Lower leg skin (tissue), 4 donors: ENCODE data around the gene FEZF2. TPM values are rescaled to one million over a fixed set of nuclear protein-coding genes. Genes with fewer than 3 reads are reported as not detected.

Experiments used
- DNase-seq, 2 donors: peaks; one replicate each; pipeline ENCODE4 v3.0.0-alpha.2; 2019; ENCODE audit warnings: low spot score in 2 of 2
- H3K4me3 ChIP-seq: fragments of 200-600 bp; sonication (generic); 2 replicates; pipeline ENCODE4 v1.5.1; 2017; ENCODE audit warnings: mild to moderate bottlenecking, low read depth; ENCODE audit not compliant: poor library complexity, severe bottlenecking
- CTCF ChIP-seq, 3 donors: fragments of 450-650 bp; IDR thresholded peaks; one replicate each; pipeline ENCODE4 v1.5.1; 2016; ENCODE audit warnings: antibody characterized with exemption in 3 of 3, mild to moderate bottlenecking in 3 of 3, moderate library complexity in 2 of 3
- POLR2A ChIP-seq, 2 donors: fragments of 450-650 bp; IDR thresholded peaks; one replicate each; pipeline ENCODE4 v1.6.1; 2016 to 2017; ENCODE audit warnings: antibody characterized with exemption in 2 of 2, mild to moderate bottlenecking in 1 of 2, moderate library complexity in 1 of 2
- whole genome bisulfite sequencing, 2 donors: methylation state at CpG; one replicate each; pipeline ENCODE4 v1.1.5; 2018; 5-methylcytosine and 5-hydroxymethylcytosine counted together
- intact Hi-C: fragments of 100-400 bp; cut with DNase I; formaldehyde crosslinking; loops from one replicate; pipeline ENCODE4 v1.15.0; 2023; ENCODE audit warnings: low total_unique reads
- total RNA-seq, 4 donors: library from RNA; depleted of rRNA; stranded (reverse); fragments of >200 nt; gene quantifications; one replicate each; pipeline ENCODE4 v1.1.0, GENCODE V29; 2016

FEZF2 gene
- total RNA-seq, 4 donors from 2014 or later, result not detected

- intact Hi-C loops, result no loop called here
- 33 to 34% methylated on average over 14 of the region's 14 CpGs for WGBS, 2 donors
- TF ChIP-seq POLR2A (IDR thresholded peaks at IDR 0.05) (no peak), CTCF (IDR thresholded peaks at IDR 0.05) (no peak)
- DNase-seq, result no peak
- no peak overlapping the region for H3K4me3 ChIP-seq
Observed at GRCh38 chr3:62375655-62376453, 2.5 kb upstream of the FEZF2 start.

GRCh38 chr3:62374341-62375218 is 1.2 kb upstream of the FEZF2 start:
- 4 to 6% methylated on average over 30 of the region's 30 CpGs for WGBS, 2 donors
- H3K4me3 ChIP-seq, result peak overlapping the region; percentile 11
- intact Hi-C loops, result no loop called here
- TF ChIP-seq POLR2A (IDR thresholded peaks at IDR 0.05), result no peak
- TF ChIP-seq CTCF (IDR thresholded peaks at IDR 0.05), result no peak
- DNase-seq, result no peak

GRCh38 chr3:62373714-62374333 is 474 bp upstream of the FEZF2 start:
- H3K4me3 ChIP-seq, result peak overlapping the region; percentile 11
- 0 to 3% methylated on average over 35 to 47 of the region's 47 CpGs for WGBS, 2 donors
- intact Hi-C loops, result no loop called here
- no peak for TF ChIP-seq POLR2A (IDR thresholded peaks at IDR 0.05)
- TF ChIP-seq CTCF (IDR thresholded peaks at IDR 0.05), result no peak
- no peak for DNase-seq

- TF ChIP-seq CTCF (IDR thresholded peaks at IDR 0.05) (no peak), POLR2A (IDR thresholded peaks at IDR 0.05) (no peak)
- intact Hi-C loops, result no loop called here
- H3K4me3 ChIP-seq, result no peak overlapping the region
- 0 to 7% methylated on average over 11 to 13 of the region's 30 CpGs for WGBS, 2 donors
- DNase-seq, result no peak
Observed at GRCh38 chr3:62372621-62373041, 719 bp downstream of the FEZF2 start.

- TF ChIP-seq POLR2A (IDR thresholded peaks at IDR 0.05) (no peak), CTCF (IDR thresholded peaks at IDR 0.05) (no peak)
- DNase-seq, result no peak
- WGBS, 2 donors, result 1 to 2% methylated on average over 34 to 36 of the region's 66 CpGs
- intact Hi-C loops, result no loop called here
- no peak overlapping the region for H3K4me3 ChIP-seq
Observed at GRCh38 chr3:62371720-62372591, 1.4 kb downstream of the FEZF2 start.
